ENCODE data around the gene ARHGEF28. TPM values are rescaled to one million over a fixed set of nuclear protein-coding genes. Genes with fewer than 3 reads are reported as not detected.

The ARHGEF28 gene
- total RNA-seq, 1 donor from 2014 or later, result 37.4 TPM

DNA sequence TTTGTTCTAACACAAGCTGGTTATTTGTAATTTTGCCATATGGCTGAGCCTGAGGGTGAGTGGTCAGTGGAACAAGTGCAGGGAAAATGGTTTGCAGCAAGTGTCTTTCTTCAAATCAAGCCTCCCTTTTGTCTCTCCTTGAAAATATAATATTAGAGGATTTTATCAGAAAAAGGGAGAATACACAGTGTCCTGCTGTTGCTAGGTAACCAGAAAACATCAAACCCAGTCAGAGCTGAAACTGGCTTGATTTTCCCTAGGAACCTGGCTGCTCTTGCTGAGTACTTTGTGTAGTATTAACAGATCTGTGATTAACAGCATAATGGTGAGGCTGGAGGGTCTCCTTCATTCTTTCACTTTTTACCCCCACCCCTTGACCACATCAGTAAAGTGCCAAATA, 314.0 kb downstream of the ARHGEF28 start:
- DNase-seq (ENCODE audit: low read depth), result no peak
- TF ChIP-seq, protein P1, sequence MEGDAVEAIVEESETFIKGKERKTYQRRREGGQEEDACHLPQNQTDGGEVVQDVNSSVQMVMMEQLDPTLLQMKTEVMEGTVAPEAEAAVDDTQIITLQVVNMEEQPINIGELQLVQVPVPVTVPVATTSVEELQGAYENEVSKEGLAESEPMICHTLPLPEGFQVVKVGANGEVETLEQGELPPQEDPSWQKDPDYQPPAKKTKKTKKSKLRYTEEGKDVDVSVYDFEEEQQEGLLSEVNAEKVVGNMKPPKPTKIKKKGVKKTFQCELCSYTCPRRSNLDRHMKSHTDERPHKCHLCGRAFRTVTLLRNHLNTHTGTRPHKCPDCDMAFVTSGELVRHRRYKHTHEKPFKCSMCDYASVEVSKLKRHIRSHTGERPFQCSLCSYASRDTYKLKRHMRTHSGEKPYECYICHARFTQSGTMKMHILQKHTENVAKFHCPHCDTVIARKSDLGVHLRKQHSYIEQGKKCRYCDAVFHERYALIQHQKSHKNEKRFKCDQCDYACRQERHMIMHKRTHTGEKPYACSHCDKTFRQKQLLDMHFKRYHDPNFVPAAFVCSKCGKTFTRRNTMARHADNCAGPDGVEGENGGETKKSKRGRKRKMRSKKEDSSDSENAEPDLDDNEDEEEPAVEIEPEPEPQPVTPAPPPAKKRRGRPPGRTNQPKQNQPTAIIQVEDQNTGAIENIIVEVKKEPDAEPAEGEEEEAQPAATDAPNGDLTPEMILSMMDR (IDR thresholded peaks at IDR 0.05; ENCODE audit: insufficient read depth, low read length, severe bottlenecking), result no peak
- no peak for FAIRE-seq
- Histone ChIP-seq H3K27me3 (ENCODE audit: control insufficient read depth, insufficient read depth, low read length) (no peaks in the 10 kb centered on the region), H3K36me3 (ENCODE audit: control insufficient read depth, insufficient read depth, low read length) (no peaks in the 10 kb centered on the region), H3K4me3 (ENCODE audit: low read depth, low read length) (no peak overlapping the region)

DNA sequence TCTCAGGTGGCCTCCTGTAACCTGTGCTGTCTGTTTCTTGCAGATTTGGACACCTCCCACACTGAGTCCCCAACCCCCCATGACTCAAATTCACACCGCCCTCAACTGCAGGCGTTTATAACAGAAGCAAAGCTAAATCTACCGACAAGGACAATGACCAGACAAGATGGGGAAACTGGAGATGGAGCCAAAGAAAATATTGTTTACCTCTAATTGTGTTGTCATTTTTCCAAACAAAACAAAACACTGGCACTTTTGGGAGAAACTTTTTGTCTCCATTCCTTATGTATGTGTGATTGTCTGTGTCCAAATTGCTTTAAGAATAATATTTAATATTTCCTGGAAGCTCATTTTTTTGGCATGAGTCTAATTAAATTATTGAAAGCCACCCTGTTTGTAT, 314.8 kb downstream of the ARHGEF28 start:
- TF ChIP-seq, protein P1 (IDR thresholded peaks at IDR 0.05; ENCODE audit: insufficient read depth, low read length, severe bottlenecking), result no peak
- Histone ChIP-seq H3K27me3 (ENCODE audit: control insufficient read depth, insufficient read depth, low read length) (no peaks in the 10 kb centered on the region), H3K4me3 (ENCODE audit: low read depth, low read length) (no peak overlapping the region), H3K36me3 (ENCODE audit: control insufficient read depth, insufficient read depth, low read length) (no peaks in the 10 kb centered on the region)
- FAIRE-seq, result no peak
- no peak for DNase-seq (ENCODE audit: low read depth)

DNA sequence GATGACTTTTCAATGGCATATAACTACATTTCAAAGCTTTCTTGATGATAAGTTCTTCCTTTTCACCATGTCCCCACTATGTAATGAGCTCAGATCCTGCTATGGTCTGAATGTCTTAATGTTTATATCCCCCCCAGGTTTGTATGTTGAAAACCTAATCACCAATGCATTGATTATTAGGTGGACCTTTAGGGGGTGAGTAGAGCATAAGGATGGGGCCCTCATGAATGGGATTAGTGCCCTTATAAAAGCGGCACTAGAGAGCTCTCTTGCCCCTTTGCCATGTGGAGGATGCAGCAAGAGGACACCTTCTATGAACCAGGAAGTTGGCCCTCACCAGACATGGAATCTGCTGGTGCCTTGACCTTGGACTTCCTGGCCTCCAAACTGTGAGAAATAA, 316.8 kb downstream of the ARHGEF28 start:
- TF ChIP-seq, protein P1 (IDR thresholded peaks at IDR 0.05; ENCODE audit: insufficient read depth, low read length, severe bottlenecking), result no peak
- FAIRE-seq (no peak), DNase-seq (ENCODE audit: low read depth) (no peak)
- H3K27me3 ChIP-seq (ENCODE audit: control insufficient read depth, insufficient read depth, low read length), result no peaks in the 10 kb centered on the region
- no peak overlapping the region for H3K4me3 ChIP-seq (ENCODE audit: low read depth, low read length)
- H3K36me3 ChIP-seq (ENCODE audit: control insufficient read depth, insufficient read depth, low read length), result no peaks in the 10 kb centered on the region

DNA sequence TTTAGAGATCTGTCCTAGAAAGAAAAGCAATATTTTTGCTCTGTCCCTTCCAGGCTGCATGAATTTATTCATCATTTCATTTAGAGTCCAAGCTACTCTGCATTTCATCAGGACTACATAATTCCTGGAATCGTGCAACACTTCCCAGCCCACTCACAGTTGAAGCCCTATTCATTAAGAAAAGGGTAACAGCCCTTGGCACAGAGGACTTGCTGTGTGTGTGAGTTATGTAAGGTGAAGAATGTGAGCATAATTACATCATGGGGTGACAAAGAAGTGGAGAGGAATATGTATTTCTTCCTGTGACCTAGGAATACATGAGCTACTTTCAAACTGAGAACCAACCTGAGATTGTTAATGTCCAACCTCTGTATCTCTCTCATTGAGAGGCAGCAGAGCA, 317.4 kb downstream of the ARHGEF28 start:
- TF ChIP-seq, protein P1 (IDR thresholded peaks at IDR 0.05; ENCODE audit: insufficient read depth, low read length, severe bottlenecking), result no peak
- FAIRE-seq (no peak), DNase-seq (ENCODE audit: low read depth) (no peak)
- H3K4me3 ChIP-seq (ENCODE audit: low read depth, low read length), result no peak overlapping the region
- H3K36me3 ChIP-seq (ENCODE audit: control insufficient read depth, insufficient read depth, low read length), result no peaks in the 10 kb centered on the region
- no peaks in the 10 kb centered on the region for H3K27me3 ChIP-seq (ENCODE audit: control insufficient read depth, insufficient read depth, low read length)

DNA sequence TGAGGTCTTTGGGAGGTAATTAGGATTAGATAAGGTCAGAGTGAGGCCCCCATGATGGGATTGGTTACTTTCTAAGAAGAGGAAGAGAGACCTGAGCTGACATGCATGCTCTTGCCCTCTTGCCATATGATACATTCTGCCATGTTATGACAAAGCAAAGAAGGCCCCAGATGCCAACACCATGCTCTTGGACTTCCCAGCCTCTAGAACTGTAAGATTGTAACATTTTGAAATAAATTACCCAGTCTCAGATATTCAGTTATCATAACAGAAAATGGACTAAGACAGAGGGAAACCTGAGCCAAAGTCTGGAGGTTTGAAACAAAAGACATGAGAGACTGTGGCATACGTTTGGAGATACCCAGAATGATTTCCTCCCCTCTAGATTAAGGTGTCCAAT, 318.6 kb downstream of the ARHGEF28 start:
- no peaks in the 10 kb centered on the region for H3K27me3 ChIP-seq (ENCODE audit: control insufficient read depth, insufficient read depth, low read length)
- FAIRE-seq (no peak), DNase-seq (ENCODE audit: low read depth) (no peak)
- TF ChIP-seq, protein P1 (IDR thresholded peaks at IDR 0.05; ENCODE audit: insufficient read depth, low read length, severe bottlenecking), result no peak
- no peaks in the 10 kb centered on the region for H3K36me3 ChIP-seq (ENCODE audit: control insufficient read depth, insufficient read depth, low read length)
- no peak overlapping the region for H3K4me3 ChIP-seq (ENCODE audit: low read depth, low read length)

DNA sequence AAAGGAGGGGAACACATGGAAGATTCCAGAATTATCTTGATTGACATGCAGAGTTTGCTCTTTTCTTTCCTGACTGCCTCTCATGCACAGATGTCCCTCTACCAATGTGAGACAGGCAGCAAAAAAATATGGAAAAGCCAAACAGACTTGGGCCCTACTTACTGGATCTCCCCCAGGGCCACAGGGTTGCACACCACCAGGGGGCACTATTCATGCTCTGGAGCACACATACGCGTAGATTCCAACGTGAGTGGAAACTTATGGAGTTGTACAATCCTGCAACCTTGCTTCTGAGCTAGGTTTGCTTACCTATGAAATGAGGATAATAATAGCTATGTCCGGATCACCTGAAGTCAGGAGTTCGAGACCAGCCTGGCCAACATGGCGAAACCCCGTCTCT, 319.5 kb downstream of the ARHGEF28 start:
- H3K27me3 ChIP-seq (ENCODE audit: control insufficient read depth, insufficient read depth, low read length), result no peaks in the 10 kb centered on the region
- no peak overlapping the region for H3K4me3 ChIP-seq (ENCODE audit: low read depth, low read length)
- FAIRE-seq, result no peak
- TF ChIP-seq, protein P1 (IDR thresholded peaks at IDR 0.05; ENCODE audit: insufficient read depth, low read length, severe bottlenecking), result peak; percentile 26
- DNase-seq (ENCODE audit: low read depth), result no peak
- no peaks in the 10 kb centered on the region for H3K36me3 ChIP-seq (ENCODE audit: control insufficient read depth, insufficient read depth, low read length)

Measured in bronchial epithelial cell (primary cell).